Fibroblast of the conjunctiva (primary cell): Measurements from ENCODE around the gene RERE.
A peak's percentile ranks its signal among the peaks of the same experiment; 100 is the strongest.

ENCODE experiments used
- DNase-seq: peaks from one replicate; pipeline ENCODE4 v3.0.0-alpha.2; 2010; ENCODE audit warnings: low read depth

RERE gene

DNA sequence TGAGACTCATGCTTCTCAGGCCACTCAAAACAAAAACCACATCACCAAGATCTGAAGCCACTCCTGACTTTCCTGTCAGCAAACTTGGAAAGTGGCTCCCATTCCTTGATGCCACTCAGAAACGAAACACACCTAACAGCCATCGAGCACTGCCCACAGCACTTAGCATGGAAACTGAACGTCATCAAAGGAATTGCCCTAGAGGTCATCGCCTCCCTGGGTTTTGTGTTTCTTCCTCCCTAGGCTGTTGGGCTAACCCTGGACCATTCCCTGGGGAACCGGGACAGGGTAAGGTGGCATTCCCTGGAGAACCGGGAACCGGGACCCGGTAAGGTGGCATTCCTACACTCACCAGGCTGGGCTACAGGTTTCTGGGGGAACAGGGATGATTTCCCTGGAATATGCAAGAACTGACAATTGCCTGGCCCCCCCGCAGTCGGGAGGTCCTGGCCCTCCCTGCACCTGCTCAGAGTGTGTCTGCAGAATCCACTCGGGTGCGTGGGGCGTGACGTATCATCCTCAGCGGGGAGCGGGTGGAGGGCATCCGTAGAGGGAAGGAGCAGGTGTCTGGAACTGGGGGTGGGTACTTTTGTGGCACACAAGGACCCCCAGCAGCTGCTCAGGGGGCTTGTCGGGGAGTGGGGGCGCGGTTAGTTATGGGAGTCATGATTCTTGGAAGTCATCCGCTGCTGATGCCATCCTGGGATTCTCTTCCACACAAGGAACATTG is 469.2 kb downstream of the RERE start:
- DNase-seq = no peak

DNA sequence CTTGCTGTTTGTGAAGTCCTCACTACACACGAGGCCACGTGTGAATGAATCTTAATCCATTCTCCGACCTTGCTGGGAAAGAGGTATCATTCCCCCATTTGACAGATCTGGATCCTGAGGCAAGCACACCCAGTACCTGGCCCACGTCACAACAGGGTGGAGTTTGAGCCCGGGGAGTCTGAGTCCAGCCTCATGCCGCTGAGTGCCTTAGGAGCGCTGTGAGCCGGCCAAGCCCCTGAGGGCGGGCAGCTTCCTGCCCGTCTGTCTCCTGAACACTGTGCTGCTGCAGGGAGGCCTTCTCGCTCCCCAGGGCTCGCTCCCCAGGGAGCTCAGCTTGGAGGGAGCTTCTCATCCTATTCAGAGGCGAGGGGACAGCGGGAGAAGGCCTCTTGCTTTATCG is 469.8 kb downstream of the RERE start:
- no peak for DNase-seq

DNA sequence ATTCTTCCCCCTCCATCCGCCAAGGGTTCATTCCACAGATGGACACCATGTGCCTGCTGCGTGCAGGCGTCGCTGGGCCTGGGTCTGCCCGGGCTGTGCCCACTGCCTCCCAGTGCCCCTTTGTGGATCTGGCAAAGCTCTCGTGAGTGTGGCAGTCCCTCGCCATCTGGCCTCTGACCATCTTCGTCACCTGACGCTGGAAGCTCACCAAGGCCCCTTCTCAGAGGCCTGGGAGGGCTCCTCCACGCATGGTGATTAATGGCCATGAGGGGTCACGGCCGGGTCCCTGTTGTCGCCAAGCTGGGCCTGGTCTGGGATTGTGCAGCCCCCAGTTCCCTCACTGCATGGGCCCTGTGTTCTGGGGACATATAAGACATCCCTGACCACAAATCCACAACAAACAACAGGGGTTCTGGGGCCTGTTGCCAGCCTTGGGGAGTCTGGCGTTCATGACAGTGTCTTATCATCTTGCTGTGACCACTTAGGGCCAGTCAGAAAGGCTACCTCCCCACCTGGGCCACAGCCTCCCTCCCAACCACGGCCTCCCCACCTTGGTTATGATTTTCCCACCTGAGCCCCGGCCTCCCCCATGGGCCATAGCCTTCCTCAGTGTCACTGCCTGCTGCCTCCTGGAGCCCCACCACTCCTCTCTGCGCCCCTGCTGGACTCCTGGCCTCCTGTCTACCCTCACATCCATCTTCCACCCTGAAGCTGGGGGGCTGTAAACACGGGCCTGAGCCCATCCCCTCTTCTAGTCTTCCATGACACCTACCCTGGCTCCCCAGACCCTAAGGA is 471.6 kb downstream of the RERE start:
- no peak for DNase-seq

DNA sequence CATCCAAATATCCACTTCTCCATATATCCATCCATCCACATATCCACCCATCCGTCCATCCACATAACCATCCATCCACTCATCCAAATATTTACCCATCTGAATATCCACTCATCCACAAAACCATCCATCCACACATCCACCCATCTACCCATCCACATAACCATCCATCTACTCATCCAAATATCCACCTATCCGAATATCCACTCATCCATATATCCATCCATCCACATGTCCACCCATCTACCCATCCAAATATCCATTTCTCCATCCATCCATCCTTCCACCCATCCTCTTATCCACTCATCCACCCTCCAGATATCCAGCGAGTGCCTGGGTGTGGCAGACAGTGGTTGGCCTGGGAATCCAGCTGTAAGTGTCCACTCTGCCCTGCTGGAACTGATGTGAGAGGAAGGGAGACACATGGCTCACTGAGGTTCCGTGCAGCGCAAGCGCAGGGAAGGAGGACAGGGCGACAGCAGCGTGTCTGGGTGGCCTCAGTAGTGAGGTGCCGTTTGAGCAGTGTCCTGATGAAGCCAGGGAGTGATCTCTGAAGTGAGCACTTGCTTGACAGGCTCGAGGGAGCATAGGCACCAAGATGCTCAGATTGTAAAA is 472.4 kb downstream of the RERE start:
- no peak for DNase-seq

DNA sequence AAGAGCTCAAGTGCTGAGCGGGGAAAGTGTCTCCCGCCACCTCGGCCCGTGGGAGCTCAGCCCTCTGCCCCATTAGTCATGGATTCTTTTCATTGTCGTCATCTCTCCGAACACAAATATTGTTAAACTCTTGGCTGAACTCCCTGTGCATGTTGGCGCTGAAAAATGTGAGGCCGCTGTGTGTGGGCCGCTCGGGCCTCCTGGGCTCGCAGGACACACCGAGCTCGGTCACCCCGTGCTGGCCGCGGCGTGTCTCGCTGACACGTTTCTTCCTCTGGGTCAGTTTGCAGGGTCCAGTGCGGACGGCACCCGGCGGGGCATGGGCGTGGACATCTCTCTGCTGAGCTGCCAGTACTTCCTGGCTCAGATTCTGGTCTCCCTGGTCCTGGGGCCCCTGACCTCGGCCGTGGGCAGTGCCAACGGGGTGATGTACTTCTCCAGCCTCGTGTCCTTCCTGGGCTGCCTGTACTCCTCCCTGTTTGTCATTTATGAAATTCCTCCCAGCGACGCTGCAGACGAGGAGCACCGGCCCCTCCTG is 473.9 kb downstream of the RERE start:
- DNase-seq = peak; percentile 78

DNA sequence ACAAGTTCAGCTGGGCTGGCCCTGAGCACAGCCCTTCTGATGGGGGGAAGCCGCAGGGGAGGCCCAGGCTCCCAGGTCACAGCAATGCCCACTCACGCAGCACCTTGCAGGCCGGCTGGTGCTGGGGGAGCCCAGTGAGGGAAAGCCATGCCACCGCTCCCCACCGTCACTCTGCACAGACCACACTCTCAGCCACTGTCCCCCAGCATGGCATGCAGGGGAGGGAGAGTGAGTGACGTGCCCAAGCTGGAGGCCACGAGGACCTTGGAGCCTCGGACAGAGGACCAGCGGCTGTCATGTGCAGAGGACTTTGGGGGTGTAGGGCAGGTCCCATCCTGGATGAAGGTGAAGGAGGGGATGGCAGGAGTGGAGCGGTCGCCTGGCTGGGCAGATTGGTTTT is 474.4 kb downstream of the RERE start:
- DNase-seq = no peak

DNA sequence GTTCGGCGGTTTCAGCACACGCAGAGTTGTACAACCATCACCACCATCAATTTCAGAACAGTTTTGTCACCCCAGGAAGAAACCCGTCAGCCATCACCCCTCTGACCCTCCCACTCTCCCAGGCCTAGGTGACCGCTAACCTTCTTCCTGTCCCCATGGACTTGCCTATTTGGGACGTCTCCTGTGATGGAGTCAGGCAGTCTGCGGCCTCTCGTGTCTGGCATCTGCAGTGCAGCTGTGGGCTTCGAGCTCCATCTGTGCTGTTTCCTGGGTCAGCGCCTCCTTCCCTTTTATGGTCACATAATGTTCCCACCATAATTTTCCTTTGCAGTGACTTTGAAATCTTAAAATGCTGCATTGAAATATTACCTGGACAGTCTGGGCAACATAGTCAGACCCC is 475.1 kb downstream of the RERE start:
- no peak for DNase-seq

DNA sequence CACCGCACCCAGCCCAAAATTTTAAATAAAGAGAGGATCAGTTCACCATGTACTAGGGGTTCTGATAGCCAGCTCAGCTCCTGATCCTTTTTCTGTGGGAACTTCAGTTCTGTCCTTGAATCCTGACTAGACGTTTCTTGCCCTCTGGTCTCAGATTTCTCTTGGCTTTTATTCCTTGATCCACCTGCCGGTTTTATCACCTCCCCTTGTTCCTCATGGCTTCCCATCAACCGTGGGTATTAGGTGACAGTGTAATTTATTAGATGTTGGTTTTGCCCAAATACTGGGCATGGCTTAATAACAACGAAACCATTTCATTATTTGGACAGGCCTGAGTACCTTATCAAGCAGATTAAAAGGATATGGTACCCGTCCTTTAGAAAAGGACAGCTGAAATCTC is 477.0 kb downstream of the RERE start:
- no peak for DNase-seq

DNA sequence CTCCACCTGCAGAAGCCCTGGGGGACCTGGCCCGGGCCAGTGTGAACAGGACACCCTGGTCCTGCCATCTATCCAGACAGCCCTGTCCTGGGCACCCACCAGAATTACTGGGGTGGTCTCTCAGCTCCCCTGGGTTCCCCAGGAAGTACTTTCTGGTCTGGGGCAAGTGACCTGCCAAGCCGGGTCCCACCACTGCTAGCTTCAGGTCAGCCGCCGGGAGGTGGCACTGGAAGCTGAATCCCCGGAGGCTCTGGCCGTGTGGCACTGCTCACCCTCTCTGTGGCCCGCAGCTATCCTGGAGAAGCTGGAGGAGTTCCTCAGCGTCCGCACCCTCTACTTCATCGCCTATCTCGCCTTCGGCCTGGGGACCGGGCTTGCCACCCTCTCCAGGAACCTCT is 478.2 kb downstream of the RERE start:
- no peak for DNase-seq

DNA sequence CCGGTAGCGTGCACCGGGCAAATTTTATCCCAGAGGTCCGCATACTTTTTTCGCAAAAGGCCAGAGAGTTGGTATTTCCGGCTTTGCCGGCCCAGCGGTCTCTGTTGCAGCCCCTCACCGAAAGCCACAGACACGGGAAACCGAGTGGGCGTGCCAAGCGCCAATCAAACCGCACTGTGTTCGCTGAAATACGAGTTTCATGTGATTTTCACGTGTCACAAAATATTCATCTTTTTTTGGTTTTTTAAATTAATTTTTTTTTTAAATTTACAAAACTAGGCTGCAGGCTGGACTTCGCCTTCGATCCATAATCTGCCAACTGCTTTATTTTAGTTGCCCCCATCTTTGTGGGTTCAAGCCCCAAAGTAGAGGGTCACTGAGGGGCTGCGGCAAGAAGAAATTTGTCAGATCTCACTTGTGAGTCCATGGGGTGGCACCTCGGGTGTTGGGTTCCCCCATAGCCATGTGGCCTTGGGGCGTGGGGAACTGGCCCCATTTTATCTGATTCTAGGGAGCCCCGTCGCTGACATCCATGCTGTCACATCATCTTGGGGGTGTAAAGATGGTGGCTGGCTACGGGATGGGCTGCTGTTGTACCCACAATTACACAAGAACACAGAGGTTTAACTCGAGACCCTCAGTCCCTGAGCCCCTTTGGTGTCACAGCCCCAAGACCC is 478.8 kb downstream of the RERE start:
- DNase-seq = no peak

DNA sequence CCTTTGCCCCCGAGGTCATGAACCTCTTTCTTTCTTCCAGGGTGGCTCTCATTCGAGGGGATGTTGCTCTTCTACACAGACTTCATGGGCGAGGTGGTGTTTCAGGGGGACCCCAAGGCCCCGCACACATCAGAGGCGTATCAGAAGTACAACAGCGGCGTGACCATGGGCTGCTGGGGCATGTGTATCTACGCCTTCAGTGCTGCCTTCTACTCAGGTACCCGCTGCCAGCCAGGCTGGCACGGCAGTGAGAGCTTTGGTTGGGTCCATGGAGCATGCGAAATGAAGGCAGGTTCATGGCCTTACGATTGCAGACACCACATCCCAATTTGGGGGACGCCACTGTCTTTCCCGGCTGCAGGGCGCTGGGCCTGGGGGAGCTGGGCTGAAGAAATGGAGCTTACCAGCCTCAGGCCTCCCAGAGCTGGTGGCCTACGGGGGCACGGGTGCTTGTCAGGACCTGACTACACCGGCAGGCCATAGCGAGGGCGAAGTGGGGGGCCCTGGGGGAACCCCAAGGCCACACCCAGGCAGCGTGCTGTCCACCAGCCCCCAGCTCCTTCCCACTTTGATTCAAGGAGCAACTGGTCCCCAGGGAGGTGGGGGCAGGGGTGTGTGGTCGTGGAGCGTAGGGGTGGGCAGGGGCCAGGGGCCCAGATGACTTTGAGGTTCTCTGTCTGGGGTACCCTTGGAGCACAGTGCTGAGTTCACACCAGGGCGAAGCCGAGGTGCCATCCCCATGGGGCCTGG is 479.5 kb downstream of the RERE start:
- DNase-seq = no peak

DNA sequence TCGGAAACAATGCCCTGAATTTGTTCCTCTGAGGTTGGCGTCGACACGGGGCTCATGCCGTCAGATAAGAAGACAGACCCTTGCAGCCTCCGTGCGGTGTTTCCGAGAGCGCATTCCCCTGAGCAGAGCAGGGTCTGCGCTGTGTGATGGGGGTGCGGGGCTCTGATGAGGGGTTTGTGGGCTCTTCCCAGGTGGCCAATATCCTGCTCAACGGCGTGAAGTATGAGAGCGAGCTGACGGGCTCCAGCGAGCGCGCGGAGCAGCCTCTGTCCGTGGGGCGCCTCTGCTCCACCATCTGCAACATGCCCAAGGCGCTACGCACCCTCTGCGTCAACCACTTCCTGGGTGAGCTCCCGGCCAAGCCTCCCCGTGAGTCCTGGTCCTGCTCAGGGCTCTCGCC is 482.2 kb downstream of the RERE start:
- no peak for DNase-seq

DNA sequence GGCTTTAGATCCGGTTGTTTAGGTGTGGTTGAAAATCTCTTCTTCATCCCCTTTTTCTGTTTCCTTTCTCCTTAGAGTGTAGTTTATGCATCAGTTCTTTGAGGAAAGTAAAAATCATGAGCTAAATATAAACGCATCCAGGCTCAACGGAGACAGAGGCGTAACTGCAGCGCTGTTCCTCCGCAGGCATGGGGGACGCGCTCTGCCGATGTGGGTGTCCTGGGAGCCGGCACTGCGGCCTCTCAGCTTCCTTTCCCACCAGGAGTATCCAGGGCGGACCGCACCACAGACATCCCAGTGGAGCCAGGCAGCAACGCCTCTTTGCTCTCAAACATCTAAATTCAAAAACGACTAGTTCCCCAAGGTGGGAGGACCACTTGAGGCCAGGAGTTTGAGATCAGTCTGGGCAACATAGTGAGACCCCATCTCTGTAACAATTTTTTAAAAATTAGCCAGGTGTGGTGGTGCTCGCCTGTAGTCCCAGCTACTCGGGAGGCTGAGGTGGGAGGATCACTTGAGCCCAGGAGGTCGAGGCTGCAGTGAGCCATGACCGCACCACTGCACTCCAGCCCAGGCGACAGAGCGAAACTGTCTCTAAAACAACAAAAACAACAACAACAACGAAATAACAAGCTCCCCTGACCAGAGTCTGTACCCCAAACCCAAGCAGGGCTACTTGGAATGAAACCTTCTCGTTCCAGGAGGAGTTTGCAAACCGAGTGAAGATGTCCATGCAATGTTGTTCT is 483.2 kb downstream of the RERE start:
- no peak for DNase-seq

DNA sequence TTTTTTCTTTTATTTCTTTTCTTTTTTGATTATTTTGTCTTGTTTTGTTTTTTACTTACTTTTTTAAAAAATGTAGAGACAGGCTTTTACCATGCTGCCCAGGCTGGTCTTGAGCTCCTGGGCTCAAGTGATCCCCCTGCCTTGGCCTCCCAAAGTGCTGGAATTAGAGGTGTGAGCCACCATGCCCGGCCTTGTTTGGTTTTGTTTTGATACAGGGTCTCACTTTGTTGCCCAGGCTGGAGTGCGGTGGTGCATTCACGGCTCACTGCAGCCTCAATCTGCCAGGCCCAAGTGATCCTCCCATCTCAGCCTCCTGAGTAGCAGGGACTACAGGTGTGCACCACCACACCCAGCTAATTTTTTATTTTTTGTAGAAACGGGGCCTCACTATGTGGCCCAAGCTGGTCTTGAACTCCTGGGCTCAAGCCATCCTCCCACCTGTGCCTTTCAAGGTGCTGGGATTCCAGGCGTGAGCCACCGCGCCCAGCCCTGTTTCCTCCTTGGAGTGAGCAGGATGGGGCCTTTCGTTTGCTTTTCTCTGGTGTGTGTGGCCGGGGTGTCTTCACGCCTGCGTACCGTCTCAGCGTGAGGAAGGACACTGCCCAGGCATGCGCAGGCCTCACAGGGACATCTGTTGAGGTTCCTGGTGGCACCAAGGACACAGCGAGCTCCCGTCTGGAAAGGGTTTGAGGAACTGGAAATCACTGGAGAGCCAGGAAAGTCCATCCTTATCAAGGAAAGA is 484.0 kb downstream of the RERE start:
- no peak for DNase-seq

DNA sequence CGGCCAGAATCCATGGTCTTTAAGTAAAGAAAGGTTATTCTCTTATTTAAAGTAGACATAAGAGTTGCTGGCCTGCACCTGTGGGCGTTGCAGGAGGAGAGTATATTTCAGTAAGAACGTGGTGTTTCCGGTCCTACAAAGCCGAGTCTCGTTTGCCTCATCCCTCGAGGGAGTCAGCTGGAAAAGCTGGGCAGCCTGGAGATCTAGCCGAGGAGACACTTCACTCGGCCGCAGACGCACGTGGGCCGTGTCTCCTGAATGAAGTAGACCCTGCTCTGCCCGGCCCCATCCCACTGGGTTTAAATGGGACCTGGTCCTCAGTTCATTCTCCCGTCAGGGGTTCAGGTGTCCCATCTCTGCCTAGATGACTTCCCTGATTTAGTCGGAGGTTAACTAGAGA is 484.6 kb downstream of the RERE start:
- no peak for DNase-seq

DNA sequence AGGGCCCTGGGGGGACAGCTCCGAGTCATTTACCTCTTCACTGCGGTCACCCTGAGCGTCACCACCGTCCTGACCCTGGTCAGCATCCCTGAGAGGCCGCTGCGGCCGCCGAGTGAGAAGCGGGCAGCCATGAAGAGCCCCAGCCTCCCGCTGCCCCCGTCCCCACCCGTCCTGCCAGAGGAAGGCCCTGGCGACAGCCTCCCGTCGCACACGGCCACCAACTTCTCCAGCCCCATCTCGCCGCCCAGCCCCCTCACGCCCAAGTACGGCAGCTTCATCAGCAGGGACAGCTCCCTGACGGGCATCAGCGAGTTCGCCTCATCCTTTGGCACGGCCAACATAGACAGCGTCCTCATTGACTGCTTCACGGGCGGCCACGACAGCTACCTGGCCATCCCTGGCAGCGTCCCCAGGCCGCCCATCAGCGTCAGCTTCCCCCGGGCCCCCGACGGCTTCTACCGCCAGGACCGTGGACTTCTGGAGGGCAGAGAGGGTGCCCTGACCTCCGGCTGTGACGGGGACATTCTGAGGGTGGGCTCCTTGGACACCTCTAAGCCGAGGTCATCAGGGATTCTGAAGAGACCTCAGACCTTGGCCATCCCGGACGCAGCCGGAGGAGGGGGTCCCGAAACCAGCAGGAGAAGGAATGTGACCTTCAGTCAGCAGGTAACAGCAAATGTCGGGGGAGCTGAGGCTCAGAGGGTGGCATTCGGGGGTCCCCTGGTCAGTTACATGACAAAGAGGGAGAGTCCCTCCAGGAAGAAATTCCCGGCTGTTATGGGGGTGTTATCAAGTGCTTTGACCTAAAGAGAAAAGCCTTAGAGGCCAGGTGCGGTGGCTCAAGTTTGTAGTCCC is 486.9 kb downstream of the RERE start:
- DNase-seq = no peak

DNA sequence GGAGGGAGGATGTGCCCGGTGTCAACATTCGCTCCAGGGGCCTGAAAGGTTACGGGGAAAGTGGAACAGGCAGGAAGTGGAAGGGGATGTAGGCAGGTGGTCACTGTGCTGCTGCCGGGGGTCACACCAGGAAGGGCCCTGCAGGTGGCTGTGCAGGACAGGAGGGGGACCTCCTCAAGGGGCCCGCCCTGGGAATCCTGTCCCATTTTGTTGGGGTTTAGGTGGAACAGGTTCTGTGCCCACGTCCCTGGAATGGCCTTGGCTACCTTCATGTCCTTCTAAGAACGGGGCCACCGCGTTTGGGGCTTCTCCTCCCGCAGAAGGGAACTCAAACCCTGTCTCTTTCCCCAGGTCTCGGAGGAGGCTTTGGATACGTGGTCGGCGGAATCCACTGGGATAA is 487.6 kb downstream of the RERE start:
- DNase-seq = no peak

DNA sequence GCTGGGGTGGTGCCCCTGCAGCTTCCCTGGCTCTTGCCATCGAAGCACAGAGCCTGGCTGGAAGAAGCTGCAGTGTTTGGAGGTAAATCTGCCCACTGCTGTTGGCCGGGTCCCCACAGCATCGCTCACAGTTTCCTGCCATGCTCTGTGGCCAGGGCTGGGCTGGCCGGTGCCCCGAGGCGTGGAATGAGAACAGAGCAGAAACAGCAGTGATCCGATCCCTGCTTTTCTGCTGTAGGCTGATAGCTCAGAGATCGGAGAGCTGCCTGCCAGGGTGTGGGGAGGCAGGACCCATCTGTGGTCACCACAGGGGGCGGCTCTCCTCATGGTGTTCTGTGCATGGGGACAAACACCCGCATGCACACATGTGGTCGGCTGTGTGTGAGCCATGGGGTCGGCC is 488.0 kb downstream of the RERE start:
- DNase-seq = no peak

DNA sequence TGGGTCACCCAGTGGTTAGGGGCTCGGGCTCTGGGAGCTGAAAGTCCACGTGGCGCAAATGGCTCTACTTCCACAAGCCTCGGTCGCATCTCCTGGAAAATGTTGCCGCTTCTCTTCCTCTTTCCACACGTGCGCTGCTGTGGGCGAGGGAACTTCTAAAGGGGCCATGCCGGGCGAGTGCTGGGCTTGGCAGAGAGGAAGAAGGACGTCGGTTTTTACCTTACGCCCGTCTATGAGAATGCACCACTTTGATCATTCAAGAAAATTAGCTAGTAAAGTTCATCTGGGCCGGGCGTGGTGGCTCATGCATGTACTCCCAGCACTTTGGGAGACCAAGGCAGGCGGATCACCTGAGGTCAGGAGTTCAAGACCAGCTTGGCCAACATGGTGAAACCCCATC is 489.2 kb downstream of the RERE start:
- no peak for DNase-seq
